Measurements from ENCODE around the gene HGS.

DNA sequence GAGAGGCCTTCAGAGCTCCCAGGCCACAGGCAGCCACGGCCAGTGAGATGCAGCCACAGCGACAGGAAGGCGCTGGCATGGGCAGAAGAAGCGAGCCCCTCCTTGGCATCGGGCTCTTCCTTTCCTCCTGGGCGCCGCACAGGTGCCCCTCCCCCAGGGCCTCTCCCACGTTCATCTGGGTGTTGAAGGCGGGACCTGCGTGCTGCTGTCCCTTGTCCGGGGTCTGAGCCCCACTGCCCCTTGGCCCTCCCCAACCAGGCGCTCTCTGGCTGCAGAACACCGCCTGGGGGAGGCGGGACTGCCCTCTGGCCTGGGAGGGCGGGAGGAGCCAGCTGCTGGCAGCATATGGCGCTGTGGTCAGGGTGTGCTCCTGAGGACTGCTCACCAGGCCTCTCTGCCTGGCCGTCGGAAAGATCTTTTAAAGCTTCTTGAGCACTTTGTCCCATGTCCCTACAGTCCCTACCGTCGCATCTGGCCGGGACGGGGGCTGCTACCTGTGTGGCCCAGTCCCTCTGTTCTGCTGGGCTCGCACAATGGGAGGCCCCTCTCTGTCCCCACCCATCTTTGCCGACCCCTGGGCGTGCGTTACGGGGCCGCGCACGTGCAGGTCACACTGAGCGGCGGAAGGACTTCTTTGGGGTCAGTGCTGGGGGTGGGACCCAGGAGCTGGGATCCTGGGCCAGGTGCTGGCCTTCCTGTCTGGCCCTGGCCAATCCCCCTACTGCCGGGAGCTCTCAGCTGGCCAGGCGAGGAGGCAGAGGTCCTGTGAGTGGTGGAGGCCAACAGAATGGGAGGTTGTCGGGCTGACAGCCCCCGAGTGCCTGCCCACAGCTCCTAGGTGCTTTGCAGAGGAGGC lies 30.0 kb downstream of the HGS start:
- TF ChIP-seq, protein P1, sequence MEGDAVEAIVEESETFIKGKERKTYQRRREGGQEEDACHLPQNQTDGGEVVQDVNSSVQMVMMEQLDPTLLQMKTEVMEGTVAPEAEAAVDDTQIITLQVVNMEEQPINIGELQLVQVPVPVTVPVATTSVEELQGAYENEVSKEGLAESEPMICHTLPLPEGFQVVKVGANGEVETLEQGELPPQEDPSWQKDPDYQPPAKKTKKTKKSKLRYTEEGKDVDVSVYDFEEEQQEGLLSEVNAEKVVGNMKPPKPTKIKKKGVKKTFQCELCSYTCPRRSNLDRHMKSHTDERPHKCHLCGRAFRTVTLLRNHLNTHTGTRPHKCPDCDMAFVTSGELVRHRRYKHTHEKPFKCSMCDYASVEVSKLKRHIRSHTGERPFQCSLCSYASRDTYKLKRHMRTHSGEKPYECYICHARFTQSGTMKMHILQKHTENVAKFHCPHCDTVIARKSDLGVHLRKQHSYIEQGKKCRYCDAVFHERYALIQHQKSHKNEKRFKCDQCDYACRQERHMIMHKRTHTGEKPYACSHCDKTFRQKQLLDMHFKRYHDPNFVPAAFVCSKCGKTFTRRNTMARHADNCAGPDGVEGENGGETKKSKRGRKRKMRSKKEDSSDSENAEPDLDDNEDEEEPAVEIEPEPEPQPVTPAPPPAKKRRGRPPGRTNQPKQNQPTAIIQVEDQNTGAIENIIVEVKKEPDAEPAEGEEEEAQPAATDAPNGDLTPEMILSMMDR (conservative IDR thresholded peaks at IDR 0.05; ENCODE audit: low read depth, low read length) = no peak
- no peak for TF ChIP-seq EZH2 (IDR thresholded peaks at IDR 0.05; ENCODE audit: borderline replicate concordance, low read depth, low read length, poor library complexity, severe bottlenecking)

All from A673 (cell line).